K562 (cell line): ENCODE data around the gene AGO3. TPM values are rescaled to one million over a fixed set of nuclear protein-coding genes. Genes with fewer than 3 reads are reported as not detected.
A peak's percentile ranks its signal among the peaks of the same experiment; 100 is the strongest.

Source experiments
- CBFA2T2 ChIP-seq: fragments of 450-650 bp; conservative IDR thresholded peaks from 2 replicates; pipeline ENCODE4 v1.6.1; 2017; ENCODE audit warnings: mild to moderate bottlenecking
- CTBP1 ChIP-seq: fragments of 450-650 bp; IDR thresholded peaks from 2 replicates; pipeline ENCODE4 v1.6.1; 2016; ENCODE audit warnings: borderline replicate concordance
- EP400 ChIP-seq: fragments of 450-650 bp; IDR thresholded peaks from 2 replicates; pipeline ENCODE4 v1.6.1; 2017; ENCODE audit warnings: antibody characterized with exemption, mild to moderate bottlenecking, moderate library complexity
- FOXK2 ChIP-seq, 2 experiments: fragments of 450-650 bp; IDR thresholded peaks in 1 of 2; conservative IDR thresholded peaks in 1 of 2; 2 replicates each; pipeline ENCODE4 v1.6.1; 2016; ENCODE audit warnings: low read depth in 2 of 2, mild to moderate bottlenecking in 1 of 2
- HBP1 ChIP-seq: fragments of 450-650 bp; formaldehyde crosslinking; IDR thresholded peaks from 2 replicates; pipeline ENCODE4 v1.4.0; 2022; ENCODE audit warnings: missing genetic modification characterization
- MTA1 ChIP-seq: fragments of 450-650 bp; IDR thresholded peaks from 2 replicates; pipeline ENCODE4 v1.6.1; 2017; ENCODE audit warnings: borderline replicate concordance
- MTA3 ChIP-seq: fragments of 450-650 bp; formaldehyde crosslinking; IDR thresholded peaks from 2 replicates; pipeline ENCODE4 v1.6.1; 2017; ENCODE audit warnings: mild to moderate bottlenecking, borderline replicate concordance
- NR2C2 ChIP-seq, 2 experiments: fragments of 200-800 bp in 1 of 2; sonication (Bioruptor generic) in 1 of 2; sonication (generic) in 1 of 2; formaldehyde crosslinking in 1 of 2; IDR thresholded peaks; 2 replicates each; pipeline versions ENCODE4 v1.6.1 to v1.8.0; 2016 to 2022; ENCODE audit warnings: mild to moderate bottlenecking in 1 of 2, missing compliant biosample characterization in 1 of 2, missing genetic modification characterization in 1 of 2, missing genetic modification reagents in 1 of 2
- POLR2AphosphoS5 ChIP-seq: IDR thresholded peaks from 2 replicates; pipeline ENCODE4 v1.6.1; 2011; ENCODE audit warnings: mild to moderate bottlenecking, low read depth, low read length, moderate library complexity; ENCODE audit not compliant: control insufficient read depth, insufficient read depth
- POLR2B ChIP-seq: fragments of 450-650 bp; IDR thresholded peaks from 2 replicates; pipeline ENCODE4 v1.6.1; 2018; ENCODE audit warnings: low read depth; ENCODE audit not compliant: partially characterized antibody
- RHOXF2B ChIP-seq: fragments of 250-450 bp; sonication (Bioruptor Pico); conservative IDR thresholded peaks from 2 replicates; pipeline ENCODE4 v1.5.1; 2021
- SMAD4 ChIP-seq: fragments of 250-450 bp; sonication (Bioruptor Pico); conservative IDR thresholded peaks from 2 replicates; pipeline ENCODE4 v1.8.0; 2021; ENCODE audit warnings: inconsistent platforms, mild to moderate bottlenecking, moderate library complexity
- SMARCA4 ChIP-seq: fragments of 450-650 bp; IDR thresholded peaks from 2 replicates; pipeline ENCODE4 v1.6.1; 2016
- SMARCE1 ChIP-seq: fragments of 450-650 bp; IDR thresholded peaks from 2 replicates; pipeline ENCODE4 v1.7.1; 2016; ENCODE audit warnings: mild to moderate bottlenecking
- SOX6 ChIP-seq: fragments of 450-650 bp; IDR thresholded peaks from 2 replicates; pipeline ENCODE4 v1.6.1; 2014; ENCODE audit warnings: mild to moderate bottlenecking
- STAT5B ChIP-seq: fragments of 250-450 bp; sonication (Bioruptor Pico); IDR thresholded peaks from 2 replicates; pipeline ENCODE4 v1.8.0; 2021; ENCODE audit warnings: mild to moderate bottlenecking, inconsistent platforms
- TAF9B ChIP-seq: fragments of 450-650 bp; IDR thresholded peaks from 2 replicates; pipeline ENCODE4 v1.6.1; 2018; ENCODE audit warnings: mild to moderate bottlenecking; ENCODE audit not compliant: partially characterized antibody
- TAL1 ChIP-seq: fragments of 450-650 bp; IDR thresholded peaks from 2 replicates; pipeline ENCODE4 v1.6.1; 2016; ENCODE audit warnings: mild to moderate bottlenecking
- TSC22D4 ChIP-seq: fragments of 450-650 bp; IDR thresholded peaks from 2 replicates; pipeline ENCODE4 v1.6.1; 2016; ENCODE audit warnings: missing genetic modification characterization, missing biosample characterization, control low read depth
- ZBTB11 ChIP-seq, 3 experiments: fragments of 200-800 bp in 1 of 3; fragments of 250-450 bp in 1 of 3; fragments of 450-650 bp in 1 of 3; sonication (Bioruptor Pico) in 1 of 3; sonication (Bioruptor generic) in 1 of 3; formaldehyde crosslinking in 1 of 3; IDR thresholded peaks; 2 replicates each; pipeline versions ENCODE4 v1.6.1 to v1.8.0; 2016 to 2022; ENCODE audit warnings: mild to moderate bottlenecking in 2 of 3, missing genetic modification characterization in 2 of 3, missing compliant biosample characterization in 1 of 3, moderate library complexity in 1 of 3
- ZNF311 ChIP-seq: fragments of 250-450 bp; sonication (Bioruptor Pico); IDR thresholded peaks from 2 replicates; pipeline ENCODE4 v1.4.0; 2020; ENCODE audit warnings: mild to moderate bottlenecking, moderate library complexity
- polyA plus RNA-seq, 8 experiments: library from polyadenylated mRNA; depleted of rRNA in 4 of 8; stranded (reverse) in 5 of 8; unstranded in 3 of 8; fragments of >200 nt; fragmentation: Nextera tagmentation in 2 of 8; fragmentation: Illumina TruSeq in 1 of 8; extraction: Ambion mirVana in 2 of 8; extraction: Trizol in 1 of 8; gene quantifications; 2 replicates each; pipeline versions ENCODE4 v1.2.1 to v1.2.3, GENCODE V29; 2011 to 2014; ENCODE audit warnings: inconsistent platforms in 1 of 8, missing spikeins in 1 of 8
- total RNA-seq, 7 experiments: library from RNA; depleted of rRNA in 6 of 7; stranded (reverse); fragments of >200 nt in 6 of 7; fragmentation: Illumina TruSeq in 2 of 7; extraction: Trizol in 2 of 7; gene quantifications; 2 replicates each; pipeline versions ENCODE4 v1.2.1 to v1.2.3, GENCODE V29; 2011 to 2021; ENCODE audit warnings: low replicate concordance in 1 of 7

Gene AGO3
- total and polyA plus RNA-seq, 9 of the 15 experiments (the other 6 are each of a cell fraction or from before 2014, with no cell fraction given) = 4.5 to 41.5 (median 22.7) TPM

GRCh38 chr1:35886577-35887431 is 44.1 kb upstream of the AGO3 start (continued):
- TF ChIP-seq POLR2AphosphoS5 (peak; percentile 37; the same call in 1 of the 2 replicates), MTA3 (peak; percentile 15; the same call in 1 of the 2 replicates), TAL1 (peak; percentile 14), TSC22D4 (tag) (peak; percentile 90), TAF9B (no peak), SMARCA4 (peak; percentile 49), SMARCE1 (peak; percentile 34; the same call in 1 of the 2 replicates), POLR2B (peak; percentile 16), SMAD4 (peak; percentile 90), RHOXF2B (CRISPR knock-in tag) (no peak), ZBTB11 (CRISPR knock-in tag; IDR thresholded peaks at IDR 0.05) (no peak), ZNF311 (no peak), EP400 (no peak), STAT5B (CRISPR knock-in tag) (no peak), SOX6 (peak; percentile 82), MTA1 (peak; percentile 29; the same call in 1 of the 2 replicates), HBP1 (CRISPR knock-in tag) (peak; percentile 33; the same call in 1 of the 2 replicates), NR2C2 (CRISPR knock-in tag; IDR thresholded peaks at IDR 0.05) (peak; percentile 49; the same call in 1 of the 2 replicates), NR2C2 (tag; IDR thresholded peaks at IDR 0.05) (peak; percentile 83), CBFA2T2 (peak; percentile 34), FOXK2 (conservative IDR thresholded peaks at IDR 0.05 in 1 of 2, IDR thresholded peaks at IDR 0.05 in 1 of 2; ENCODE audit: low read depth in 2 of 2) (0 out of 4 replicates have a peak, but pooled peaks of 1 of the 2 experiments have one; percentile 6), CTBP1 (peak; percentile 65; the same call in 1 of the 2 replicates)
